ENCODE measurements around the gene KIAA1549. TPM values are rescaled to one million over a fixed set of nuclear protein-coding genes. Genes with fewer than 3 reads are reported as not detected.

The KIAA1549 gene
- total RNA-seq, 2 donors from 2014 or later = 0.93 to 1.7 TPM

DNA sequence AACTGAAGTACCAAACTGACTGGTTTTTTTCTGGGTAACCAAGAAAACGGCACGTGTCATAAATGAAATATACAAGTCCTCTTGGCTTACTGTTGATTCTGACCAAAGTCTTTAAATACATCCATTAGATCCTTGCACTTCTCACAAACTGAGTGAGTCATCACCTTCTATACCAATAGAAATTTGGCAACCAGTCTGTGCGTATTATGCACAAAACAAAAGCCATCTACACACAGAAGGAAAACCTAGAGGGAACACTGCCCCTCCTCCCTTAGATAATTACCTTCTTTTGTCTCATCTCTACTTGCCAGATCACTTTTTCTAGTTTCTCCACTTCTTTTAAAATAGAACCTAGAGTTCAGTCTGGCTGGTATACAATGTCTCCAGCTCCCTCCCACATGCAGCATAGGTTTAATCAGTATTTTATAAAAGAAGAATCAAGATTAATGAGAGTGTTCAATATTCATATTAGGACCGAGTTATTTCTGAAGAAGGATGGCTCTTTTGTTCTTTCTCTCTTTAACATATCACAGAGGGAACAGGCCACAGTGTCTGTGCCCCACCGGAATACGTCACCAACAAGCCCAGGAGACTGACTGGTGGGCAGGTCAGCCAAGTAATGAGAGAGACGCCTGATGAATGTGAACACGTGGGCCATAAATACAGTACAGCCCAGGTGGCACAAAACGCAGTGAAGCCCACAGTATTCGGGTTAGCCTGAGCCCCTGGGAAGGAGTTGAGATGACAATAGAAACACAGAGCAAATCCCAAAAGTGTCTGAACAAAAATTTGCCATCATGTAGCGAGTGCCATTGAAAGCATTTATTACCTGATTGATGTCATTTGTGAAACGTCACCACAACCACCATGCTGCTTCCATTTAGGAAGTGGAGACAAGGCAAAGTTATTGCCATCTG is 91.3 kb downstream of the KIAA1549 start:
- Mint-ChIP-seq H3K36me3 (ENCODE audit: insufficient read depth in 2 of 2) (no peaks in the 10 kb centered on the region), H3K4me1 (ENCODE audit: low read depth) (peaks cover 26% of the 10 kb centered on the region), H3K9me3 (no peaks in the 10 kb centered on the region), H3K27me3 (ENCODE audit: low read depth) (peaks cover 8% of the 10 kb centered on the region), H3K4me3 (no peak overlapping the region), H3K27ac (no peak overlapping the region)
- DNase-seq = no peak
- ATAC-seq (replicated peaks in 1 of 2) = no peak

DNA sequence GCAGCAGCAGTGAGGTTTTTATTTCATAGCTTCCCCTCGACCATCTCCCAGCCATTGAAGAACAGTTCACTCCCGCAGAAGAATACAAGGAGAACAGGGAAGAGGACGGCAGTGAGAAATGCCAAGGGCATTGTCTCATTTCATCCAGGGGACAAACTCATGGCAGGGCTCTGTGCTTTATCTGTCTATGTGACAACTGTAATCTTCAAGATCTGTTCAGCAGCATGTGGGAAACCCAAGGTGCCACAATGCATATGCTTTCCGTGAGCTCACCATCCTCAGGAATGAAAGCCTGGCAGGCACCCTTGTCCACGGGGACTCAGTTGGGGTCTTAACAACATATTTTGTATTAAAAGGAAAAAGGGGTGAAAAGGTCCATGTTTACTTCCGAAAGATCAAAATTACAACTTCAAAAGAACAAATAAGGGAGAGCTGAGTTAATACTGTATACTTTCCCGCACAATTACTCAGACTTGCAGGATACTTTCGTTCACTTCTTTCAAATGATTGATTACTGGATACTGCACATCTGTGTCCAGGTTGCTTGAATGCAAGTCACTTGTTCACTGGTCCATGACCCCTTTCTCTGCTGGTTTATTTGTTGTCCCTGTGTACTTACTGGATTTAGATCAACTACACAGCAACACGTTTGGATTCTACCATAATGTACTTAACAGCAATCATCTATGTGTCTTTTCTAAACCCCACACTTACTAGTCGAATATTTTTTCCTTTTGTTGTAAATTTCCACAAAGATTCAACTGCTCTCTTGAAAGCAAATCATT is 93.1 kb downstream of the KIAA1549 start:
- Mint-ChIP-seq H3K4me1 (ENCODE audit: low read depth) (peaks cover 26% of the 10 kb centered on the region), H3K27me3 (ENCODE audit: low read depth) (peaks cover 5% of the 10 kb centered on the region), H3K9me3 (no peaks in the 10 kb centered on the region), H3K27ac (peak overlapping the region; percentile 4), H3K4me3 (no peak overlapping the region), H3K36me3 (ENCODE audit: insufficient read depth in 2 of 2) (no peaks in the 10 kb centered on the region)
- DNase-seq = no peak
- no peak for ATAC-seq (replicated peaks in 1 of 2)

DNA sequence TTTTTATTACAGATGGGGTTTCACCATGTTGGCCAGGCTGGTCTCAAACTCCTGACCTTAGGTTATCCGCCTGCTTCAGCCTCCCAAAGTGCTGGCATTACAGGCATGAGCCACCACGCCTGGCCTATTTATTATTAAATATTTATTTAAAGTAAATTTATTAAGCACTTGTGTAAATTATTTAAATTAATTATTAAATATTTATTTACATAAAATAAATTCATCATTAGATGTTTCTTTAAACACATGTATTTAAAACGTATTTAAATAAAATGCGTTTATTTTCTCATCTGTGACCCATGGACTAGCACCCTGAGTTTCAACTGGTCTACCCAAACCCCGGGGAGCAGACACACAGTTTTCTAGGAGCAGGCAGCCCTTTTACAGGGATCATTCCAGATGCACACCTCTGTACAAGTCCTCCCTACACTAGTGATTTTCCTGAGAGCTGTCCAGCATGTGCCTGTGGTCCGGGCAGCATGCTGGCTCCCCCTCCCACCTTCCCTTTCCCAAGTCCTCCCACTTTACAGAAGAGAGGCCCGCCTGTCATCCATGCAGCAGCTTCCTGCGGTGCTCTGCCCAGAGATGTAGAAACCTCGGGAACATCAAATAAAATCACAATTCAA is 94.0 kb downstream of the KIAA1549 start:
- Mint-ChIP-seq H3K4me3 (no peak overlapping the region), H3K36me3 (ENCODE audit: insufficient read depth in 2 of 2) (no peaks in the 10 kb centered on the region), H3K27ac (no peak overlapping the region), H3K4me1 (ENCODE audit: low read depth) (peaks cover 30% of the 10 kb centered on the region), H3K9me3 (no peaks in the 10 kb centered on the region), H3K27me3 (ENCODE audit: low read depth) (peaks cover 5% of the 10 kb centered on the region)
- ATAC-seq (replicated peaks in 1 of 2) (no peak), DNase-seq (no peak)

DNA sequence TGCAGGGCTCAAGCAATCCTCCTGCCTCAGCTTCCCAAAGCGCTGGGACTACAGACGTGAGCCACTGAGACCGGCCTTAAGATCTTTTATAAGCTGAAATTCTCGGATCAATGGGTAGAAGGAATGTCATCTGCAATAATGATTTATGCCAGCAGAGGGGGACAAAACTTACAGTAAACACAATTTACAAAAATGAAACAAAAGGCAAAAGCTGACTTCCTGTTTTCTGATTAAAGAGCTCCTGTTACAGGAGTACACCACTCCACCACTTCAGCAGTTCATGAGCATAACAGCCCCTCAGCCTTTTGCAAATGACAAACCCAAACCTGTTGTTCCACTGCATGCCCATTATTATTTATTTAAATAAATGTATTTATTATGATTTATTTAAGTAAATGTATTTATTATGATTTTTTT is 94.7 kb downstream of the KIAA1549 start:
- Mint-ChIP-seq H3K27me3 (ENCODE audit: low read depth) (peaks cover 5% of the 10 kb centered on the region), H3K27ac (no peak overlapping the region), H3K4me3 (no peak overlapping the region), H3K4me1 (ENCODE audit: low read depth) (peaks cover 34% of the 10 kb centered on the region), H3K9me3 (no peaks in the 10 kb centered on the region), H3K36me3 (ENCODE audit: insufficient read depth in 2 of 2) (no peaks in the 10 kb centered on the region)
- peak; percentile 41 to 74 for DNase-seq
- ATAC-seq (replicated peaks in 1 of 2) = peak; percentile 64 to 66

DNA sequence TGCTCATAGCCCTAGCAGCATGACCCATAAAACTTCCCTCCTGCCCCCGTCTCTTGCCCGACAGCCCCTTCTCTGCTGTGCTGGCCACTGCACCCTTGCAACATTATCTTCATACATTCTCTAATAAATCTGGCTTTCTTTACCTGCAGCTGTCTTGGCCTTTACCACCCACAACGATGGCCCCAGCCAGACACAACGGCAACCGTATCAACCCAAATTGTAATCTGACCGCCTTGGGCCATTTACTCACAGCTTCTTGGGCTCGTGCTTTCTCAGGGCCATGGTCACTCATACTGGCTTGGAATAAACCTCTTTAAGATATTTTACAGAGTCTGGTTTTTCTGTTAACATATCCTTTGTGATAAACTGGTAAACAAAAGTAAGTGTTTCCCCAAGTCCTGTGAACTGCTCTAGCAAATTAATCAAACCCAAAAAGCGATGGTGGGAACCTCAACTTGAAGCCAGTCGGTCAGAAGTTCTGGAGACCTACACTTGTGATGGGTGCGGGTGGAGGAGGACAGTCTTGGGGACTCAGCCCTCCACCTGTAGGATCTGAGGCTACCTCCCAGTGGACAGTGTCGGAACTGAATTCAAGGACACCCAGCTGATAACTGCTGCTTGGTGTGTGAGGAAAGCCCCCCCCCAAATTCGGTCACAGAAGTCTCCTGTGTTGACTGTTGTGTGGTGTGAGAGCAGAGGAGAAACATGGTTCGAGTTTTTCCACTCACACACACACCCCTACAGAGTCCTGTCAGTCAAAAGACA is 95.6 kb downstream of the KIAA1549 start:
- no peaks in the 10 kb centered on the region for H3K36me3 Mint-ChIP-seq (ENCODE audit: insufficient read depth in 2 of 2)
- peaks cover 38% of the 10 kb centered on the region for H3K4me1 Mint-ChIP-seq (ENCODE audit: low read depth)
- no peak overlapping the region for H3K4me3 Mint-ChIP-seq
- ATAC-seq (replicated peaks in 1 of 2) = peak in 1 of 2 donors; percentile 18
- H3K9me3 Mint-ChIP-seq = no peaks in the 10 kb centered on the region
- no peaks in the 10 kb centered on the region for H3K27me3 Mint-ChIP-seq (ENCODE audit: low read depth)
- no peak for DNase-seq
- H3K27ac Mint-ChIP-seq = no peak overlapping the region

DNA sequence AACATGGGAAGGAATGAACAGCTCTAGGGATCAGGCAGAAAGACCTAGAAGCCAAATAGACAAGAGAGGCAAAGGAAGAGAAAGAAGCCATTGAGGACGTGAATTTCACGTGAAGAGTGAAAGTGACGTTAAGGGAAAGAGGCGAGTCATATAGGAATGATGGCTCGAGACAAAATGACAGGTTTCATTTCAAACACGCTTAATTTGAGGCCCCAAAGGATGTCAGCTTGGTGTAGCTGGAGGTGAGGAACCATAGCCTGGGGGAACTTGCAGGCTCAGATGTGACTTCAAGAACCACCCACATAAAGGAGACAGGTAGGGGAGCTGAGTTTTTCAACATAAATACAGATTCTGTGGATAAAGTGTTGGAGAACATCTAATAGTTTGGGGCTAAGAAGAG is 98.9 kb downstream of the KIAA1549 start:
- Mint-ChIP-seq H3K27me3 (ENCODE audit: low read depth) (no peaks in the 10 kb centered on the region), H3K27ac (peak overlapping the region; percentile 16), H3K4me3 (peak overlapping the region; percentile 64 to 67), H3K4me1 (ENCODE audit: low read depth) (peaks cover 37% of the 10 kb centered on the region), H3K36me3 (ENCODE audit: insufficient read depth in 2 of 2) (no peaks in the 10 kb centered on the region), H3K9me3 (no peaks in the 10 kb centered on the region)
- ATAC-seq (replicated peaks in 1 of 2) (peak; percentile 77 to 79), DNase-seq (no peak)

DNA sequence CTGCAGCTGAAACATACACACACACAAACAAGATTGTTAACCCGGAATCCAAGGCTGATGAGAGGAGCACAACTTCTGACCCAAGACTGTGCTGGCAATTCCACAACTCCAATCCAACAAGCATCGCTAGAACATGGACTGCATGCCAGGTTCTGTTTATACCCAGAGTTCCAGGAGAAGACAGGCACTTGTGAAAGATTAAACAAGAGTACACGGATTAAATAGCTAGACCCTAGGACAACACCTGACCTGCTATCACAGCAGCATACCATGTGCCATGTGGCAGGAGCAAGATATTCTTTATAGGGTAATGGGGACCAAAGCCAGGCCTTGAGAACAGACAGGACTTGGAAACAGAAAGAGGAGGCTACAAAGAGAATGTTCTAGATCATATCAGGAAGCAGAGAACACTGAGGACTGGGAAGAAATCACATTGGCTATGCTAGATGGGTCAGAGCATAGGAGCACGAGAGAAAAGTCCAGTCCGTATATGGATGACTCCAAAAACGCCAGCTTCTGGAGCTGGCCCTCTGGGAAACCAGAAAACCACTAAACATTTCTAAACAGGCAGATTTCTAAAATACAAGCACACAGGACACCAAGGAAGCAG is 99.5 kb downstream of the KIAA1549 start:
- no peaks in the 10 kb centered on the region for H3K36me3 Mint-ChIP-seq (ENCODE audit: insufficient read depth in 2 of 2)
- H3K9me3 Mint-ChIP-seq = no peaks in the 10 kb centered on the region
- no peak for DNase-seq
- H3K27me3 Mint-ChIP-seq (ENCODE audit: low read depth) = no peaks in the 10 kb centered on the region
- ATAC-seq (replicated peaks in 1 of 2) = no peak
- H3K27ac Mint-ChIP-seq = peak overlapping the region; percentile 16
- H3K4me3 Mint-ChIP-seq = peak overlapping the region; percentile 64 to 67
- peaks cover 41% of the 10 kb centered on the region for H3K4me1 Mint-ChIP-seq (ENCODE audit: low read depth)

DNA sequence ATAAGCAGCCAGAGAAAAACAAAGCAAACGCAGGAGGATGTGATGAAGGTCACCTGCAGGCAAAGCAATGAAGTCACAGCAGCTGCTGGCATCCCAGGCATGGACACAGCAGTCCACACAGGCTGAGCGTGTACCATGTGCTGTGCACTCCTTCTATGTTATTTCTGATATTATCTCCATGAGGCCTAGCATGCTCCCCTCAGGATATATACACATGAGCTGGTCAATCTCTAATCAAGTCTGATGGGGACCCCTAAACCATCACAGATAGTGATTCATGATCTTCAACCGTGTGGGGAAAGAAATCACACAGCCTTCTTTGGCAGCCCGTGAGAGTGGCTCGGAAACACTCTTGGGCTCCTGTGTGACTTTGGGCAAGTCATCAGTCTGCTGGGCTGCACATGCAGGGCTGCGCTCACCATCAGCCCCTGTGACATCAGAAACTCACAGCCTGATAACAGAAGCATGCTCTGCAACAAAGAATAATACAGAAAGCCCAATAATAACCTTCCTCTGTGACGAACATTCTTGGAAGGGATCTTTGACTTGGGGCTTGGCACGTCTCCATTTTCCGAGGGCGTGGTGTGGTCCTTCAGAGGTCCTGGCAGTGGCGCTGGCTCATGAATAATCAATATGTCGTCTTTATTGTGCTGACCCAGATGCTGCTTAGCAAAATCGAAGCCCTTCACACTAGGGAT is 100.2 kb downstream of the KIAA1549 start:
- Mint-ChIP-seq H3K36me3 (ENCODE audit: insufficient read depth in 2 of 2) (no peaks in the 10 kb centered on the region), H3K27me3 (ENCODE audit: low read depth) (no peaks in the 10 kb centered on the region), H3K27ac (no peak overlapping the region), H3K4me3 (no peak overlapping the region), H3K4me1 (ENCODE audit: low read depth) (peaks cover 42% of the 10 kb centered on the region), H3K9me3 (no peaks in the 10 kb centered on the region)
- DNase-seq (no peak), ATAC-seq (replicated peaks in 1 of 2) (no peak)

DNA sequence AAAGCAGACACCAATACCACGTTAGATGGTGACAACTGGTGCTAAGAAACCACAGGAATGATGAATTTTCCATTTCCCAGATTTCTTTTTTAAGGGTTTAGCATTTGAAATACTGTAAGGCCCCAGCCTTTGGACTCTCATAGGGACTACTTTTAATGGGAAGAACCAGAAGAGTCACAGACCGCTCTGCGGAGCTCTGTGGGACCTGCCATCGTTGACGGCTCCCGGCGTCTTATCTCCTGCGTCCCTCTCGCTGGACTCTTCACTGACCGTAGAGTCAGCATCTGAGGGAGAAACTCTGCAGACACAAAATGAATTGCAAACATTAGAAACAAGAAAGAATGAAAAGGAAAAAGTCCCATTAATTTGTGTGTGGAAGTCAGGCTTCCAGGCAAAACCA is 101.8 kb downstream of the KIAA1549 start:
- Mint-ChIP-seq H3K4me1 (ENCODE audit: low read depth) (peaks cover 58% of the 10 kb centered on the region), H3K4me3 (no peak overlapping the region), H3K27ac (no peak overlapping the region), H3K9me3 (no peaks in the 10 kb centered on the region), H3K27me3 (ENCODE audit: low read depth) (no peaks in the 10 kb centered on the region), H3K36me3 (ENCODE audit: insufficient read depth in 2 of 2) (no peaks in the 10 kb centered on the region)
- ATAC-seq (replicated peaks in 1 of 2) (no peak), DNase-seq (no peak)

DNA sequence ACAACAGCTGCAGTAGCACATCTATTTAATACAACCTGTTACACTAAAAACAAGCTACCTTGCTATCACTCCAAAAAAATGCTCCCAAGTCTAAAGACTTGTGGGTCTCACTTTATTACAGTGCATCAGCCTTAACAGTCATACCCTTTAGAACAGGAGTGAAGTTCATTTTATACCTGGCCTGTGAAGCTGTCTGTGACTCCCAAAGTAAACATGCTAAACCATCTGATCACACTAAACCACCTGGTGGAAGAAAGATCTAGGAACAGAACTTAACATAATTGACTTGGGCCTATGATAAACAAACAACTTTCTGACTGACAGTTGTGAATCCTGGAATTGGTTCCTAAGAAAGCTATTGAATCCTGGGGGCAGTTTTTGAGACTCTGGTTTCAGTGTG is 102.3 kb downstream of the KIAA1549 start:
- no peak for ATAC-seq (replicated peaks in 1 of 2)
- no peak for DNase-seq
- H3K9me3 Mint-ChIP-seq = no peaks in the 10 kb centered on the region
- H3K27ac Mint-ChIP-seq = no peak overlapping the region
- no peak overlapping the region for H3K4me3 Mint-ChIP-seq
- peaks cover 61% of the 10 kb centered on the region for H3K4me1 Mint-ChIP-seq (ENCODE audit: low read depth)
- no peaks in the 10 kb centered on the region for H3K36me3 Mint-ChIP-seq (ENCODE audit: insufficient read depth in 2 of 2)
- H3K27me3 Mint-ChIP-seq (ENCODE audit: low read depth) = no peaks in the 10 kb centered on the region

DNA sequence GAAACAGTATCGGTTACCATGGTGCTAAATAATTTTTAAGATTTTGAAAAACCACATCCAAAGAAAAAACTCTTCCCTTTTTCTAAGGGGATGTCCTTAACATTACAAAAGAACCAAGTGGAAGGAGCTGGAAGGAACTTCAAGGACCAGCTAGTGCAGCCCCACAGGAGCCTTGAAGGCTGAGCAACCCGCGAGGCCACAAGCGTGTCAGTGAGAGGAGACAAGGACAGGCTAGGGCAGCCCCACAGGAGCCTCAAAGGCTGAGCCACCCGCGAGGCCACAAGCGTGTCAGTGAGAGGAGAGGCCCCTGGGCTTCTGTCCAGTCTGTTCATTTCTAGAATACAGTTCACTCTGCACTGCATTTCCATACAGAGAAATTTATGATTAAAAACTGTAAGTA is 103.1 kb downstream of the KIAA1549 start:
- ATAC-seq (replicated peaks in 1 of 2) (no peak), DNase-seq (peak in 1 of 2 donors; percentile 15)
- Mint-ChIP-seq H3K27me3 (ENCODE audit: low read depth) (no peaks in the 10 kb centered on the region), H3K9me3 (no peaks in the 10 kb centered on the region), H3K4me3 (no peak overlapping the region), H3K36me3 (ENCODE audit: insufficient read depth in 2 of 2) (no peaks in the 10 kb centered on the region), H3K27ac (no peak overlapping the region), H3K4me1 (ENCODE audit: low read depth) (peaks cover 61% of the 10 kb centered on the region)

DNA sequence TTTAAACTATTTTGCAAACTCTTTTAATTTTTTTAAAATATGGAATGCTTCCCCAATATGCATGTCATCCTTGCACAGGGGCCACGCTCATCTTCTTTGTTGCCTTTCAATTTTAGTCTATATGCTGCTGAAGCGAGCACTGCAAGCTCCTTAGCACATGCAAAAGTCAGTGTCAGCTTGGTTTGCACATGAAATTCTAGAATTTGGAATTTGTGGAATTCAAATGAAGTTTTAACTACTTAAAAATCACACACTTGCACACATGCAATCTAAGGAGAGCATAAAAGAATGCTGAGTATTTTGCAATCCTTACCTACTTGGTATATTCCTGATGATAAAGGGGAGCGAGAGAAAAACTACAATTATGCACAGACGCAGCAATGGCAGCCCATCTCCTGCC is 104.9 kb downstream of the KIAA1549 start:
- H3K4me3 Mint-ChIP-seq = peak overlapping the region in 1 of 2 donors; percentile 54

More for the DNA sequence above, 104.9 kb downstream of the KIAA1549 start:
- H3K4me1 Mint-ChIP-seq (ENCODE audit: low read depth) = peaks cover 47% of the 10 kb centered on the region
- DNase-seq (no peak), ATAC-seq (replicated peaks in 1 of 2) (peak; percentile 3 to 8)
- no peaks in the 10 kb centered on the region for H3K36me3 Mint-ChIP-seq (ENCODE audit: insufficient read depth in 2 of 2)
- H3K27me3 Mint-ChIP-seq (ENCODE audit: low read depth) = no peaks in the 10 kb centered on the region
- peak overlapping the region; percentile 24 for H3K27ac Mint-ChIP-seq
- H3K9me3 Mint-ChIP-seq = no peaks in the 10 kb centered on the region

Measured in activated T-cell treated with anti-CD3 and anti-CD28 coated beads, Interleukin-2, amount 50 U/mL, for 72 hours (primary cell).